ENCODE results near the gene CHST6.

DNA sequence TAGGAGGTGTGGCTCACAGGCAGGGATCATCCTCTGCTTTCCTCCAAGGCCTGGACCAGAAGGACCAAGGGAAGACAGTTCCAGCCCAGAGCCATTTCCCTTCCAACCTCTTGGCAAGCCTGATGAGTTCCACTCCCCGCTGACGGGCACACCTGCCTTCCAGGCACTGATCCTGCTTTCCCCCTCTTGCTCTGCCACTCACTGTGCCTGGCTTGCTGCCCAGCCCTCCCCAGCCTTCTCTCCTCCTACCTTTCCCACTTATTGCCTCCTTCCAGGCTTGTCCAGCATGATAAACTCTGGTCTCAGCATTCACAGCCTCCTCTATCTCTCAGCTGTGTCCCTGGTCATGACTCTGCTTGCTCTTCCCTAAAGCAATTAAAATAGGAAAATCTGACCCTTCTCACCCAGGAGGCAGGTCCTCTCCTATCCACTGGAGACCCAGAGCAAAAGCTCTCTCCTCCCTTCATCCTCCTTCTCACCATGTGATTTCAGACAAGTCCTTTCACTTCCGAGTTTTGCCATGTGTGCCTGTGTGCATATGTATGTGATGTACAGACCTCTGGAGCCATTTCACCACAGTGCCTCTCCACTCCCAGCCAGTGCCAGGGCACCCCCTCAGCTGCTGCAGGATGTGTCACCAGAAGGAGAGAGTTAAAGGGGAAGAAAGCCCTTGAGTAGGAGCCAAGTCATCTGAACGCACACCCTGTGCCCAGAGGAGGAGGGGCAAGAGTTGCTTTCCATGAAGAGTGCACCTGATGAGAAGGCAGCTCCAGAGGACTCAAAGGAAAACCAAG lies 17.4 kb downstream of the CHST6 start:
- no peak for TF ChIP-seq POLR2A (IDR thresholded peaks at IDR 0.05)
- TF ChIP-seq, protein P1, sequence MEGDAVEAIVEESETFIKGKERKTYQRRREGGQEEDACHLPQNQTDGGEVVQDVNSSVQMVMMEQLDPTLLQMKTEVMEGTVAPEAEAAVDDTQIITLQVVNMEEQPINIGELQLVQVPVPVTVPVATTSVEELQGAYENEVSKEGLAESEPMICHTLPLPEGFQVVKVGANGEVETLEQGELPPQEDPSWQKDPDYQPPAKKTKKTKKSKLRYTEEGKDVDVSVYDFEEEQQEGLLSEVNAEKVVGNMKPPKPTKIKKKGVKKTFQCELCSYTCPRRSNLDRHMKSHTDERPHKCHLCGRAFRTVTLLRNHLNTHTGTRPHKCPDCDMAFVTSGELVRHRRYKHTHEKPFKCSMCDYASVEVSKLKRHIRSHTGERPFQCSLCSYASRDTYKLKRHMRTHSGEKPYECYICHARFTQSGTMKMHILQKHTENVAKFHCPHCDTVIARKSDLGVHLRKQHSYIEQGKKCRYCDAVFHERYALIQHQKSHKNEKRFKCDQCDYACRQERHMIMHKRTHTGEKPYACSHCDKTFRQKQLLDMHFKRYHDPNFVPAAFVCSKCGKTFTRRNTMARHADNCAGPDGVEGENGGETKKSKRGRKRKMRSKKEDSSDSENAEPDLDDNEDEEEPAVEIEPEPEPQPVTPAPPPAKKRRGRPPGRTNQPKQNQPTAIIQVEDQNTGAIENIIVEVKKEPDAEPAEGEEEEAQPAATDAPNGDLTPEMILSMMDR (IDR thresholded peaks at IDR 0.05), result no peak
